OCI-LY3 (cell line): ENCODE measurements around the gene ZNF862.

Experiments
- H2AFZ ChIP-seq: fragments of 200-600, 300-600 bp; shearing (Covaris generic); 2 replicates; pipeline ENCODE4 v1.6.0; 2014; ENCODE audit warnings: antibody characterized with exemption, low read depth, low read length
- H3K27ac ChIP-seq: fragments of 200-600, 300-600 bp; sonication (generic); 2 replicates; pipeline ENCODE4 v1.5.1; 2014; ENCODE audit warnings: mild to moderate bottlenecking, low read length, moderate library complexity, mixed read lengths
- H3K27me3 ChIP-seq: fragments of 200-600, 300-600 bp; sonication (generic); 2 replicates; pipeline ENCODE4 v1.6.1; 2014; ENCODE audit warnings: low read depth, low read length, mixed read lengths
- H3K36me3 ChIP-seq: fragments of 200-600, 300-600 bp; sonication (generic); replicated peaks from 2 replicates; pipeline ENCODE3; 2014; ENCODE audit warnings: low read depth, low read length, mixed read lengths
- H3K4me1 ChIP-seq: fragments of 300-600, 200-600 bp; sonication (generic); 2 replicates; pipeline ENCODE4 v1.6.1; 2014; ENCODE audit warnings: low read length, mixed read lengths
- H3K4me2 ChIP-seq: fragments of 200-600, 300-600 bp; sonication (generic); 2 replicates; pipeline ENCODE4 v1.6.1; 2014; ENCODE audit warnings: low read length, mixed read lengths
- H3K4me3 ChIP-seq: fragments of 300-600, 200-600 bp; sonication (generic); 2 replicates; pipeline ENCODE4 v1.5.1; 2014; ENCODE audit warnings: antibody characterized with exemption, mild to moderate bottlenecking, low read length, moderate library complexity
- H3K79me2 ChIP-seq: fragments of 300-600, 200-600 bp; shearing (Covaris generic); 2 replicates; pipeline ENCODE4 v1.6.1; 2014; ENCODE audit warnings: mild to moderate bottlenecking, low read length, mixed read lengths
- H3K9ac ChIP-seq: fragments of 300-600, 200-600 bp; shearing (Covaris generic); 2 replicates; pipeline ENCODE4 v1.6.0; 2014; ENCODE audit warnings: mild to moderate bottlenecking, low read length, moderate library complexity
- H3K9me3 ChIP-seq: fragments of 200-600, 300-600 bp; shearing (Covaris generic); 2 replicates; pipeline ENCODE4 v1.6.1; 2014; ENCODE audit warnings: low read length, mixed read lengths; ENCODE audit not compliant: insufficient read depth
- H4K20me1 ChIP-seq: fragments of 200-600, 300-600 bp; sonication (generic); 2 replicates; pipeline ENCODE4 v1.6.1; 2016; ENCODE audit warnings: low read length, mixed read lengths; ENCODE audit not compliant: insufficient read depth
- CTCF ChIP-seq: fragments of 200-600, 300-600 bp; sonication (generic); IDR thresholded peaks from 2 replicates; pipeline ENCODE4 v1.5.1; 2014; ENCODE audit warnings: antibody characterized with exemption, low read length, low read depth
- EZH2phosphoT487 ChIP-seq: fragments of 200-600 bp; shearing (Covaris generic); IDR thresholded peaks from 2 replicates; pipeline ENCODE4 v1.6.1; 2018; ENCODE audit warnings: antibody characterized with exemption, mixed run types, low read depth

The ZNF862 gene

GRCh38 chr7:149864023-149864422, 25.8 kb downstream of the ZNF862 start:
- Histone ChIP-seq H3K36me3 (no peaks in the 10 kb centered on the region), H3K27me3 (no peaks in the 10 kb centered on the region), H2AFZ (no peak overlapping the region), H4K20me1 (no peaks in the 10 kb centered on the region), H3K79me2 (no peaks in the 10 kb centered on the region), H3K4me3 (no peak overlapping the region), H3K9me3 (no peaks in the 10 kb centered on the region), H3K4me2 (no peak overlapping the region), H3K4me1 (no peaks in the 10 kb centered on the region), H3K9ac (no peak overlapping the region), H3K27ac (no peak overlapping the region)
- TF ChIP-seq CTCF (no peak), EZH2phosphoT487 (no peak)

GRCh38 chr7:149864751-149865150, 26.6 kb downstream of the ZNF862 start:
- no peak for TF ChIP-seq CTCF
- H3K9me3 ChIP-seq = no peaks in the 10 kb centered on the region

GRCh38 chr7:149865437-149865836, 27.3 kb downstream of the ZNF862 start:
- Histone ChIP-seq H3K27ac (no peak overlapping the region), H3K4me2 (no peak overlapping the region), H3K4me1 (no peaks in the 10 kb centered on the region), H3K27me3 (no peaks in the 10 kb centered on the region), H3K36me3 (no peaks in the 10 kb centered on the region), H3K4me3 (no peak overlapping the region), H3K9me3 (no peaks in the 10 kb centered on the region), H3K79me2 (no peaks in the 10 kb centered on the region), H3K9ac (no peak overlapping the region), H4K20me1 (no peaks in the 10 kb centered on the region), H2AFZ (no peak overlapping the region)
- TF ChIP-seq EZH2phosphoT487 (no peak), CTCF (no peak)

More at GRCh38 chr7:149864751-149865150, 26.6 kb downstream of the ZNF862 start:
- Histone ChIP-seq H3K9ac (no peak overlapping the region), H3K36me3 (no peaks in the 10 kb centered on the region), H4K20me1 (no peaks in the 10 kb centered on the region), H3K79me2 (no peaks in the 10 kb centered on the region), H3K27me3 (no peaks in the 10 kb centered on the region), H3K4me3 (no peak overlapping the region), H2AFZ (no peak overlapping the region), H3K27ac (no peak overlapping the region), H3K4me2 (no peak overlapping the region), H3K4me1 (no peaks in the 10 kb centered on the region)

- Histone ChIP-seq H2AFZ (no peak overlapping the region), H3K79me2 (no peaks in the 10 kb centered on the region), H3K27me3 (no peaks in the 10 kb centered on the region), H4K20me1 (no peaks in the 10 kb centered on the region), H3K9ac (no peak overlapping the region), H3K4me3 (no peak overlapping the region), H3K9me3 (no peaks in the 10 kb centered on the region), H3K36me3 (no peaks in the 10 kb centered on the region), H3K4me2 (no peak overlapping the region), H3K4me1 (no peaks in the 10 kb centered on the region), H3K27ac (no peak overlapping the region)
- no peak for TF ChIP-seq EZH2phosphoT487
- no peak for TF ChIP-seq CTCF
These were observed 28.1 kb downstream of the ZNF862 start for GRCh38 chr7:149866139-149866778.
